ENCODE measurements around the gene CHST9. TPM values are rescaled to one million over a fixed set of nuclear protein-coding genes. Genes with fewer than 3 reads are reported as not detected.

CHST9 gene
- total RNA-seq, 1 donor from 2014 or later, result 0.03 TPM

GRCh38 chr18:27124196-27124595 lies 60.9 kb downstream of the CHST9 start:
- no peaks in the 10 kb centered on the region for H3K9me3 ChIP-seq
- H3K27ac ChIP-seq, result no peak overlapping the region
- no peaks in the 10 kb centered on the region for H3K4me1 ChIP-seq
- intact Hi-C loops (cut with DNase I), result no loop called here
- DNase-seq (no peak), ATAC-seq (no peak)
- no peak overlapping the region for H3K4me3 ChIP-seq
- H3K27me3 ChIP-seq, result no peaks in the 10 kb centered on the region
- H3K36me3 ChIP-seq, result no peaks in the 10 kb centered on the region
- TF ChIP-seq CTCF (IDR thresholded peaks at IDR 0.05), result no peak

GRCh38 chr18:27121108-27121507 lies 64.0 kb downstream of the CHST9 start:
- no peak overlapping the region for H3K4me3 ChIP-seq
- no peaks in the 10 kb centered on the region for H3K9me3 ChIP-seq
- ATAC-seq (no peak), DNase-seq (no peak)
- no peaks in the 10 kb centered on the region for H3K27me3 ChIP-seq
- H3K27ac ChIP-seq, result no peak overlapping the region
- no peak for TF ChIP-seq CTCF (IDR thresholded peaks at IDR 0.05)
- H3K4me1 ChIP-seq, result no peaks in the 10 kb centered on the region
- intact Hi-C loops (cut with DNase I), result no loop called here
- no peaks in the 10 kb centered on the region for H3K36me3 ChIP-seq

GRCh38 chr18:27120246-27120645 lies 64.9 kb downstream of the CHST9 start:
- Histone ChIP-seq H3K9me3 (no peaks in the 10 kb centered on the region), H3K36me3 (no peaks in the 10 kb centered on the region), H3K27ac (no peak overlapping the region), H3K4me3 (no peak overlapping the region), H3K27me3 (no peaks in the 10 kb centered on the region), H3K4me1 (no peaks in the 10 kb centered on the region)
- TF ChIP-seq CTCF (IDR thresholded peaks at IDR 0.05), result no peak
- intact Hi-C loops (cut with DNase I), result no loop called here
- DNase-seq (no peak), ATAC-seq (no peak)

- intact Hi-C loops (cut with DNase I), result no loop called here
- no peak overlapping the region for H3K4me3 ChIP-seq
These were observed 66.1 kb downstream of the CHST9 start for GRCh38 chr18:27118973-27119372.

GRCh38 chr18:27114842-27115241 lies 70.3 kb downstream of the CHST9 start:
- no peaks in the 10 kb centered on the region for H3K9me3 ChIP-seq
- no peak for DNase-seq
- TF ChIP-seq CTCF (IDR thresholded peaks at IDR 0.05), result no peak
- H3K27me3 ChIP-seq, result no peaks in the 10 kb centered on the region
- H3K36me3 ChIP-seq, result no peaks in the 10 kb centered on the region
- H3K4me3 ChIP-seq, result no peak overlapping the region
- no peak for ATAC-seq
- H3K27ac ChIP-seq, result no peak overlapping the region
- no peaks in the 10 kb centered on the region for H3K4me1 ChIP-seq
- intact Hi-C loops (cut with DNase I), result no loop called here

More at GRCh38 chr18:27118973-27119372, 66.1 kb downstream of the CHST9 start:
- H3K27me3 ChIP-seq, result no peaks in the 10 kb centered on the region
- TF ChIP-seq CTCF (IDR thresholded peaks at IDR 0.05), result no peak
- H3K4me1 ChIP-seq, result no peaks in the 10 kb centered on the region
- H3K36me3 ChIP-seq, result no peaks in the 10 kb centered on the region
- ATAC-seq, result no peak
- no peaks in the 10 kb centered on the region for H3K9me3 ChIP-seq
- no peak for DNase-seq
- no peak overlapping the region for H3K27ac ChIP-seq

GRCh38 chr18:27113358-27113757 lies 71.8 kb downstream of the CHST9 start:
- Histone ChIP-seq H3K4me3 (no peak overlapping the region), H3K27me3 (no peaks in the 10 kb centered on the region), H3K9me3 (no peaks in the 10 kb centered on the region), H3K27ac (no peak overlapping the region), H3K36me3 (no peaks in the 10 kb centered on the region), H3K4me1 (no peaks in the 10 kb centered on the region)
- intact Hi-C loops (cut with DNase I), result no loop called here
- TF ChIP-seq CTCF (IDR thresholded peaks at IDR 0.05), result no peak
- ATAC-seq (no peak), DNase-seq (no peak)
